Bronchial epithelial cell (primary cell): Measurements from ENCODE around the gene CFAP46. TPM values are rescaled to one million over a fixed set of nuclear protein-coding genes. Genes with fewer than 3 reads are reported as not detected.

ENCODE experiments used
- DNase-seq: peaks from one replicate; pipeline ENCODE4 v3.0.0-alpha.2; 2010; ENCODE audit warnings: low read depth
- FAIRE-seq: peaks from 2 replicates; lab custom pipeline; 2011; peaks lifted over from hg19 to GRCh38; lab: Jason Lieb, UNC
- H3K27me3 ChIP-seq: 2 replicates; pipeline ENCODE4 v1.5.1; 2011; ENCODE audit warnings: low read length; ENCODE audit not compliant: control insufficient read depth, insufficient read depth
- H3K36me3 ChIP-seq: 2 replicates; pipeline ENCODE4 v1.5.1; 2011; ENCODE audit warnings: low read length; ENCODE audit not compliant: control insufficient read depth, insufficient read depth
- H3K4me3 ChIP-seq: 2 replicates; pipeline ENCODE4 v1.5.1; 2011; ENCODE audit warnings: mild to moderate bottlenecking, low read depth, low read length, control low read depth
- total RNA-seq: library from RNA; depleted of rRNA; stranded (reverse); fragments of >200 nt; gene quantifications from 2 replicates; pipeline ENCODE4 v1.2.1, GENCODE V29; 2014
- TF ChIP-seq, protein P1 (sequence below): IDR thresholded peaks from 2 replicates; pipeline ENCODE4 v1.5.1; 2011; ENCODE audit warnings: mild to moderate bottlenecking, moderate library complexity, low read length, control low read depth, inconsistent platforms; ENCODE audit not compliant: insufficient read depth, severe bottlenecking

Gene CFAP46
- total RNA-seq, 1 donor from 2014 or later = 0.26 TPM

DNA sequence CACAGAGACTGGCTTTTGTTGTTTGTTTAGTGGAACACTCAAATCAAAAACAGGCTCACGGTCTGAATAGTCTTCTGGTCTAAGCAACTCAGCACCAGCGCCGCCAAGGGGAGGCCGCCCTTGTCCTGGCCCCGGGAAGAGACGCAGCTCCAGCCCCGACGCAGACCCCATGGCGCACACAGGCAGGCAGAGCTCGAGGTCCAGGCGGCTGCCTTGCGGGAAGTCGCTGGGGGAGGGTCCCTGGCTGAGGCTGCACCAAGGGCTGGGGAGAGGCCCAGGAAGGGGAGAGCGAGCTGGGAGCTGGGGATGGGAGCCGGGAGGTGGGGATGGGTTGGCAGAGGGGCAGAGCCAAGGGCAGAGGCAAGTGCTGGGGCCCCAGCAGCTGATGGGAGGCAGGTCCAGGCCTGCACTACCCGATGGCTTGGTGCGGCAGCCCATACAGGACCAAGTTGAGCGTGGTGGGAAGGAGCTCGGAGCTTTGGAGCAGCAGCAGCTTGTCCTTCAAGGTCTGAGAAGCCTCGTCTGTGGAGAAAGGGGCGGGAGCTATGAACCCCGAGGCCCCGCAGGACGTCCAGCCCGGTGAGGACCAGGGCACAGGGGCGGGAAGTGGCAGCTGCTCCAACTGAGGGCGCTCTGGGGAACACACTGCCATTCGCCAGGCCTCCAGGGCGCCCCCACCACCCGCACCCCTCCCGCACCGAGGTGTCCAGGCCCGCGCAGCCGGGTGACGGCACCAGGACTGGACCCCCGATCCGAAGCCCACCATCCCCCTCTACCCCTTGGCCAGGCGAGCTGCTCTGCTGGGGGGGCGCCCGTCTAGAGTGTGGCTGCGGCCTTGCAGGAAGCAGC lies 133.8 kb downstream of the CFAP46 start:
- no peaks in the 10 kb centered on the region for H3K27me3 ChIP-seq

DNA sequence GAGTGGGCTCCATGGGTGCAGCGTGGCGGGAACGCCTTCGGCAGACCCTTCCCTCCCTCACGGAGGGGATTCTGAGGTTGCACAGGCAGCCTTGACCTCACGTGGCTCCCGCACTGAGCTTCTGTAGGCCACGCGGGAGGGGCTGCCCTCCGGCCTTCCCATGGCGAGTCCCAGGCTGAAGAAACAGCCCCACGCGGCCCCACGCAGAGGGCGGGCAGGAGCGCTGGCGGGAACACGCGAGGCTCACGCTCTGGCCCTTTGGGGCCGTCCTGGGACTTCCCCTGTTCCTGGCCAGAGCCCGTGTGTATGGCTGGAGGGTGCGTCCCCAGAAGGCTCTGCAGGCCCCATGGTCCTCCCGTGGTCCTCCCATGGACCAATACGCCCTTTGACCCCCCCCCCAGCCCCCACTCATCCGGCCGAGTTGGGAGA lies 134.7 kb downstream of the CFAP46 start:
- FAIRE-seq (no peak), DNase-seq (no peak)
- Histone ChIP-seq H3K4me3 (no peak overlapping the region), H3K36me3 (no peaks in the 10 kb centered on the region), H3K27me3 (no peaks in the 10 kb centered on the region)
- TF ChIP-seq, protein P1, sequence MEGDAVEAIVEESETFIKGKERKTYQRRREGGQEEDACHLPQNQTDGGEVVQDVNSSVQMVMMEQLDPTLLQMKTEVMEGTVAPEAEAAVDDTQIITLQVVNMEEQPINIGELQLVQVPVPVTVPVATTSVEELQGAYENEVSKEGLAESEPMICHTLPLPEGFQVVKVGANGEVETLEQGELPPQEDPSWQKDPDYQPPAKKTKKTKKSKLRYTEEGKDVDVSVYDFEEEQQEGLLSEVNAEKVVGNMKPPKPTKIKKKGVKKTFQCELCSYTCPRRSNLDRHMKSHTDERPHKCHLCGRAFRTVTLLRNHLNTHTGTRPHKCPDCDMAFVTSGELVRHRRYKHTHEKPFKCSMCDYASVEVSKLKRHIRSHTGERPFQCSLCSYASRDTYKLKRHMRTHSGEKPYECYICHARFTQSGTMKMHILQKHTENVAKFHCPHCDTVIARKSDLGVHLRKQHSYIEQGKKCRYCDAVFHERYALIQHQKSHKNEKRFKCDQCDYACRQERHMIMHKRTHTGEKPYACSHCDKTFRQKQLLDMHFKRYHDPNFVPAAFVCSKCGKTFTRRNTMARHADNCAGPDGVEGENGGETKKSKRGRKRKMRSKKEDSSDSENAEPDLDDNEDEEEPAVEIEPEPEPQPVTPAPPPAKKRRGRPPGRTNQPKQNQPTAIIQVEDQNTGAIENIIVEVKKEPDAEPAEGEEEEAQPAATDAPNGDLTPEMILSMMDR = no peak

More for the DNA sequence above, 133.8 kb downstream of the CFAP46 start:
- no peak overlapping the region for H3K4me3 ChIP-seq
- no peak for DNase-seq
- H3K36me3 ChIP-seq = no peaks in the 10 kb centered on the region
- TF ChIP-seq, protein P1 = no peak
- no peak for FAIRE-seq

DNA sequence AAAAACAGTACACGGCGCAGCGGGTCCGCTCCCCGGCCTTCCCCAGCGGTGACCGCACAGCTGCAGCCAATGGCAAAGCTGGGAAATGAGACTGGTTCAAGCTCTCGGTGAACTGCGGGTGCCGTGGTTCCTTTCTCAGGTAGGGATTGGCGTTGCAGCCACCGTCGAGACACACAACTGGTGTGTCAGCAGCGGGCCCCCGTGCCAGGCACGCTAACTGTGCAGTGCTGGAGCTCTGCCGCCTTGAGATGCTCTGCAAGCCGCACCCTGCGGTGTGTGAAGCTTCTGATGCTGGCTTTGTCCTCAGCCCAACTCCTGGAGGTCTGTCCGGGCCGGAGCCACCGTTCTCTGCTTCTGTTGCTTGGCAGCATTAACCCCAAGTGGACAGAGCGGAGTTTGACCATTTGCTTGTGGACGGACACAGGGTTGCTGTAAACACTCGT lies 135.8 kb downstream of the CFAP46 start:
- Histone ChIP-seq H3K36me3 (no peaks in the 10 kb centered on the region), H3K4me3 (no peak overlapping the region), H3K27me3 (no peaks in the 10 kb centered on the region)
- DNase-seq = no peak
- no peak for FAIRE-seq
- TF ChIP-seq, protein P1 = no peak

DNA sequence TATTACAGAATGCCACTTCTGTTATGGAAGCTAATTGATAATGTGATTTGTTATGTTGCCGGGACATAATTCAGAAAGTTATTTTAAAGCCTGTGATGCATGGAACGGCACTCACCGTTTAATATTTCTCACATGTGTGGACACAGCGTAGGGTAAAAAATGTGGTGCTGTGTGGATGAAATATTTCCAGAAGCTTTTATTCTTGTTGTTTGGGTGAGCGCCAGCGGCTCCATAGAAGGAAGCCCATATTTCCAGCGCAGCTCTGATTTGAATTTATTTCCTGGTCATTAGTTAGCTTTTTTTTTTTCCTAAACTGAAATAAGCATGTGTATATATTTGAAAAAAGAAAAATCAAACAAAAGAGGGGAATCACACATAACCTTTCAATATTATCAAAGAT lies 136.3 kb downstream of the CFAP46 start:
- H3K4me3 ChIP-seq = no peak overlapping the region
- no peak for DNase-seq
- no peaks in the 10 kb centered on the region for H3K36me3 ChIP-seq
- TF ChIP-seq, protein P1 = no peak
- H3K27me3 ChIP-seq = no peaks in the 10 kb centered on the region
- no peak for FAIRE-seq

GRCh38 chr10:132805599-132805998 lies 136.8 kb downstream of the CFAP46 start:
- Histone ChIP-seq H3K27me3 (no peaks in the 10 kb centered on the region), H3K36me3 (no peaks in the 10 kb centered on the region), H3K4me3 (no peak overlapping the region)
- FAIRE-seq (no peak), DNase-seq (no peak)
- TF ChIP-seq, protein P1 = no peak
